NCI-H2227 (cell line): ENCODE data around the gene BTBD9.

Source experiments
- DNase-seq: peaks from one replicate; lab custom pipeline; 2025; ENCODE audit not compliant: unreplicated experiment; lab: John Stamatoyannopoulos, UW

Gene BTBD9

DNA sequence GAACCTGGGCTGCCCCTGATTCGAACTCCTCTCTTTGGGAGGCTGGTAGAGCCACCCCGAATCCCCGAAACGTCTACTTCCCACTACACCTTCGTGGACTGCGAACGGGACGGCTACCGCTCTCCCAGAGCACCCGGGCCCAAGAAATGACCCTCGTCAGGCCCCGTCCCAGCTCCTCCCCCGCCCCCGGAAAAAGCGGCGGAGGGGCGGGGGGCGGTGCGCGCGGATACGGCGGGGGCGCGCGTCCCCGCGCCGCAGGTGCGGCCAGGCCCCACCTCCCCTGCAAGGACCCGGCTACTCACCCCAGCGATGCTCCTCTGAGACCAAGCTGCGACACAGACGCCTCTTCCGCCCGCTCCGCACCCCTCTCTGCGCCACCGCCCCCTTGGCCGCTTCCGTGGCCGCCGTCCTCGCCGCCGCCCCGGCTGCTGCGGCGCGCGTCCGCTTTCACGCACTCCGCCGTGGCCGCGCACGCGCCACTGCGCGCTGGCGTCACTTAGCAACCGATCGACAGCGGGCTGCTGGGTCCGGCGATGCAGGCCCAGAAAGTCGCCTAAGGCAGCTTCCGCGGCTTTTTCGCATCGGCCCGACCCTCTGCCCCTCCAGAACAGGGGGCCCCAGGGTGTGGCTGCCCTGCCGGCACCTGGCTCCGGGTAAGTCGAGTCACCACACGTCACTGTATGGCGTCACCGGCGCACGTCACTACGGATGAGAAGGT is at the start of gene BTBD9:
TSS of gene BTBD9 (minus strand) at position 432 of the 718 bp plus-strand sequence.
- peak; percentile 93 for DNase-seq

DNA sequence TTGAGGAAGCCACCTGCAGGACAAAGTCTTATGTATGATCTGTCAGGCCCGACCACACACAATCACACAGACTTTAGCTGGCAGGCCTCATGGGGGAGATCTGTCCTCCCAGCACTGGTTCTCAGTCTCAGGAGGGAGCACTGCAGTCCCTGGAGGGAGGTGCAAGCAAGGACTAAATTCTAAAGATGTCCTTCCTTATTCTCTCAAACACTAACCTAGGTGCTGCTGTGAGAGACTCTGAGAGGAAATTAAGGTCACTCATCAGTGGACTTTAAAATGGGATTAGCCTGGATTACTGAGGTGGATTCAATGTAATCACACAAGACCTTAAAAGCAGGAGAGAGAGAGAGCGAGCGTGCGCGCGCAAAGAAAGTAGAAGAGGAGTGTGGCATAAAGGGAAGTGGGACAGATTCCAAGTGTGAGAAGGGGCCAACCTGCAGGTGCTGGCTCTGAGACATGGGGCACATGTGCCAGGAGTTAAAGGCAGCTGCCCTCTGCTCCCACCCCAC is 48.9 kb upstream of the BTBD9 start:
- no peak for DNase-seq

DNA sequence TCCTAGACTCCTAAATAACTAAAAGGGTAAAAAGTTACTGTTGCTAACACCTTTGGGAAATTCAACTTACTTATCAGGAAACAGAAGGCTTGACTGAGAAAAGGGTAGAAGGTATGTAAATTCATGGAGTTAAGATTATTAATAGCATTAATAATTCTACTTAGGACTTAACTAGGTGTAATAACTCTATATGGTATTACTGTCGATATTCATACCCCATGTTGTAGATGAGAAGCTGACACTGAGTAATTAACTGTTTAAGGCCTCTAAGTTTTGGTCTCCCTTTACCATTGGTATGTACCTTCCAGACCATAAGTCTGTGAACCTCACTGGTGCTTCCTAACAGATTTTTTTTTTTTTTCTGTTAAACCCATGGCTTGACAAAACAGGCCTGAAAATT is 47.8 kb upstream of the BTBD9 start:
- no peak for DNase-seq

DNA sequence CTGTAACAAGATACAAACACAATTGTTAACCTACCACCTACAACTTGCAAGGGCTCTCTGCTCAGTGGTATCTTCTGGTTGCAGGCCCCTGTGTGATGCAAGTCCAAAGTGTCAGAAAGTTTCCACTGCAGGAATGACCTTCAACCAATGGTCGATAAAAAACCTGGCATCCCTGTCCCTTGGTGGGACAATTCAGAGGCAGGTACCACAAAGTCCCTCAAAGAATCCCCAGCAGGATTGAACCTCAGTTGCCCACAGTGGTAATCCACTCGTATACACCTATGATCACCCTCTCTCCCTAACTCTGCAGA is 47.3 kb upstream of the BTBD9 start:
- DNase-seq = no peak

DNA sequence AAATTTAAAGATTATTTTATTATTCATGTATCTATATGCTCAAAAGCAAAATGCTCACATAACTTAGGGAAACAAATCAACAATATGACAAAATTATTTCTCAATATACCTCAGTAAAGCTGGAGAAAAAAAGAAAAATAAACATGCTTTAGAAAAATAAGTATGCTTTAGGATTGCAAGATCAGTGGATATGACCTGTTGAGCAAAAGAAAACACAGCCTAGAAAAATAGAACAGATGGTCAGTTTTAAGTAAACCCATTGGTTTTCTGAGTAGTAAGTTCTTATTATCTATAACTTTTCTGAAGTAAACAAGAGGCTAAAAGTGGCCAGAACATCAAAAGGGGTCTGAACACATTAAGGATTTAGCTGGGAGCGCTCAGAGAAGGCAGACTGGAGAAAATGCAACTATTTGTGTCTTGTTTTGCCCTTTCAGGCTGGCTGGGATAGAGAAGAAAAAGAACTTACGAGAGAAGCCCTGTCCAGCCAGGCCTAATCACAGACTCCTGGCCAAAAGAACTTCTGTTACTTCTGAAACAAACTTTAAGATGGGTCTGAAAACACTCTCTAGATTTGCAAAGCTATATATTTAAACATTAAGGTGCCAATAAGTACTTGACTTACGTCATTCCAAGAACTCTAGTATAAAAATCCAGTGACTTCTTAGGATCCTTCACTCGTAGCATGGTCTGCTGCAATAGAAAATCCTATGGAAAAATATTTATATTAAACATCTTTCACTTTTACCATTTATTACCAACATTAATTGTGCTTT is 46.7 kb upstream of the BTBD9 start:
- no peak for DNase-seq

DNA sequence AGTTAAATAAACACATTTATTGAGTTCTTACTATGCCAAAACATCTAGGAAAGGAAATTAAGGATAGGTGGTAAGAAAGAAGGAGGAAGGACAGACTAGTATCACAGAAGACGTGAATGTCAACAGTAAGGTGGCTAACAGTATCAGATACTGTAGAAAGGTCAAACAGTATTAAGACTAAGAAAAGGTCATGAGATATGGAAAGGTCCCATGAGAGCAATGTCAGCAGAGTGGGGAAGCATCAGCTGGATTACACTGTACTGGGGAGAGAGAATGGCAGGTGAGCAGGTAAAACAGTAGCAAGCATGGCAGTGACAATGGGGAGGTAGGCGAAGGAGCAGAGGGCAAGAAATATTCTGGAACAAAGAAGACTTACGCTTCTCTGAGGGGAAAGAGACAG is 45.2 kb upstream of the BTBD9 start:
- no peak for DNase-seq

DNA sequence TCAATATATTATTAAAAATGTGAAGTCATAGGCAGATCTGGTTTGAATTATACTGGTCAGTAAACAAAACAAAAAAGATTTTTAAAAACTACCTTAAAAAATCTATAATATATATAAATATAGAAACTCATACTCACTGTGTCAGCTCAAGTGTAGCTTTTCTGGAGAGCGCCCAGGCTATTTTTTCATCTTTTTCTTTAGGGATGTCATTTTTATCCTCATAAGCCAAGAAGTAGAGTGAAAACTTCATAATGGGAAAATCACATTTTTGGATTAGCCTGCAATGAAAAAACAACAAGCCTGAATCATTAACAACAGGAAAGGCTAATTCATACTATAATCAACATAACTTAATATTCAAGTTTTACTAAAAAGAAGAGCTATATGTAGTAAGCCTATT is 44.5 kb upstream of the BTBD9 start:
- DNase-seq = no peak

DNA sequence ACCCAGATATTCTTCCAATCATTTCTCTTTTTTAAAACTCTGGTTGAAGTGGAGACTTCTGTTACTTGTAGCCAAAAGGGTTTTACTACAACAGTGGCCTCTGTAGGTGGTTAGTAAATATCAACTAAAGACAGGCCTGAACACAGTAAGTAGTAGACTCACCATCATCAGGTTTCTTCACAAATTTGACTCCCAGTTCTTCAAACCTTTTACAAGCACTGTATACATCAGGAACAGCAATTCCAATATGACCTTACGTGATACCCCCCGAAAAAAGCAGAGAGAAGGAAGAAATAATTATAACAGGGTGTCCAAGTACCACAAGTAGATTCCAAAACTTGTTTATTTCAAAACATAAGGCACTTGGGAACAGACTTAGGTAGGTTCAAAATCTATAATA is 42.1 kb upstream of the BTBD9 start:
- DNase-seq = no peak

DNA sequence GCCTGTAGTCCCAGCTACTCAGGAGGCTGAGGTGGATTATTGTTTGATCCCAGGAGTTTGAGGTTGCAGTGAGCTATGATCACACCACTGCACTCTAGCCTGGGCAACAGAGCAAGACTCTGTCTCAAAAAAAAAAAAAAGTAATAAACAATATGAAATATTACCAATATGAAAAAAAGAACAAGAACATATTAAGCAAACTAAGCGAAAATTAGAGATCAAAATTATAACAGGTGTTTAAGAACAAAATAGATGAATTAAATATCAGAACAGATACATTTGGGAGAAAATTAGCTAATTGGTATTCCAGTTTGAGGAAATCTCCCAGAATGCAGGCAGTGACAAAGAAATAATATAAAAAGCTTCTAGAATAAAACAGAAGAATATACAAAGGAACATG is 39.9 kb upstream of the BTBD9 start:
- DNase-seq = no peak

DNA sequence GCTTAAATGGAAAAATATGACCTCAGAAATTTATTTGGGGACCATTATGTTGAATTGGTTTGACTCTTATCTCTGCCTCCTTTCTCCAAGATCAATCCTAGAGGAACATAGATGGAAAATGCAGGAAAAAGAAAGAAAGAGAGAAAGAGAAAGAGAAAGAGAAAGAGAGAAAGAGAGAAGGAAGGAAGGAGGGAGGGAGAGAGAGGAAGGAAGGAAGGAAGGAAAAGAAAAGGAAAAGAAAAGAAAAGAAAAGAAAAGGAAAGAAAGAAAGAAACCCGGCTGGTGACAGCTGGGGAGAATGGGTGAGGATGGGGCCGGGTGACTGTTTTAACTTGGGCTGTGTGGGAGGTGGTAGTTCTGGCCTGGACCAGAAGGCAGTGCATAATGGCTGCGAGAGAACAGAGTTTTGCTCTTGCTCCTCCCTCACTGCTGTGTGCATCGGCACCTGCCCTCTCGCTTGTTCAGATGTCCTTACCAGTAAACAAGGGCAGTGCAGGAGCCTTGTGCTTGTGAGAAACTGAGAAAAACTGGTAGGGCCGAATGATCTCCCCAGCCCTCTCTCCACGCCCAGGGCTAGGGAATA is 38.5 kb upstream of the BTBD9 start:
- DNase-seq = no peak

DNA sequence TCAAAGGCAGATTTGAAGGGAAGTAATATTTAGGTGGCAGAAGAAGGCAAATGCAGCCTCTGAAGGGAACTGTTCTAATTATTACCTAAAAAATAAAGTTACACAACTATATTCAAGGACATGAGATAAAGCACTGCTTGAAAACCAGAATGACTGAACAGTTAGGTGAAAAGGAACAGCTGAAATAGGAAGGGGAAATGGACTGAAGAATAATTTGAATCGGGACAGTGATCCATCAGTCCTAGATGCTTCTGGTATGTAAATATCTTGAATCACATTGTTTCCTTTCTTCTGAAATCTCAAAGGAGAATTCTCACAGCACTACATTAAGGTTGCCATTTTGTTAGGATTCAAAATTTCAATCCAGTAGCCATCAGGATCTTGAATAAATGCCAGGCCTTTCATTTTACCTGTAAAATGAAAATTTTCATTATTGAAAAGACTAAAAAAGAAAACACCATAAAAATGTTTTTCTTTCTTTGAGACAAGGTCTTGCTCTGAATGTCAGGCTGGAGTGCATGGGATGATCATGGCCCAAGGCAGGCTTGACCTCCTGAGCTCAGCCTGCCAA is 37.3 kb upstream of the BTBD9 start:
- no peak for DNase-seq

DNA sequence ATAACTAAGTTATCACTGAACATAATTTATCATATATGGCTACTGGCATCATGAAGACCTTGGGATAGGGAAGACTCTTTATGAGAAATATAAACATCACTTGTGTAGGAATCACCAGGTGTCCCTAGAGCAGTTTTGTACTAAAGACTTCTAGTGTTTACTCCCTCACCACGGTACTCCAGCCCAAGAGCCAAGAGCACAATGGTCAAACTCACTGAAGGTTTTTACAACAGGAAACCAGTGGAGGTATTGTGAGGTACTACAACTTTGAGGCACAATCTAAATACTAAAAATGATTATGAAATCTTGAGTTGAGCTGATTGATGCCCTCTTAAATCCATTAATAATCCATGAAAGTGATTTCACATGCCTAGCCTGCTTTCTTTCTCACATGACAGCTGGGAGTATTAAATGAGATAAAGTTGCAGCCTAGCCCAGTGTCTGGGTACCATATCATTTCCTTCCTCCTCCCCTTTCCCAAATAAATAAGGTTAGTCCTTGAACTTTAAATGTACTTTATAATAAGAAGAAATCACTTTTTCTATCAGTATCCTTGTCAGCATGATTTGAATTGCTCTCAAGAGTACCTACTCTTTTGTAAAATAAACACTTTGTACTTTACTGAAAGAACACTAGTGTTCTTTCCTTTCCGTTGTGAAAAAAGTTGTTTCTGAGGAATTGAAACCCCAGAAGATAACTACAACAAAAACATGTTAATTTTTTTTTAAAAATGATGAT is 36.7 kb upstream of the BTBD9 start:
- DNase-seq = no peak

DNA sequence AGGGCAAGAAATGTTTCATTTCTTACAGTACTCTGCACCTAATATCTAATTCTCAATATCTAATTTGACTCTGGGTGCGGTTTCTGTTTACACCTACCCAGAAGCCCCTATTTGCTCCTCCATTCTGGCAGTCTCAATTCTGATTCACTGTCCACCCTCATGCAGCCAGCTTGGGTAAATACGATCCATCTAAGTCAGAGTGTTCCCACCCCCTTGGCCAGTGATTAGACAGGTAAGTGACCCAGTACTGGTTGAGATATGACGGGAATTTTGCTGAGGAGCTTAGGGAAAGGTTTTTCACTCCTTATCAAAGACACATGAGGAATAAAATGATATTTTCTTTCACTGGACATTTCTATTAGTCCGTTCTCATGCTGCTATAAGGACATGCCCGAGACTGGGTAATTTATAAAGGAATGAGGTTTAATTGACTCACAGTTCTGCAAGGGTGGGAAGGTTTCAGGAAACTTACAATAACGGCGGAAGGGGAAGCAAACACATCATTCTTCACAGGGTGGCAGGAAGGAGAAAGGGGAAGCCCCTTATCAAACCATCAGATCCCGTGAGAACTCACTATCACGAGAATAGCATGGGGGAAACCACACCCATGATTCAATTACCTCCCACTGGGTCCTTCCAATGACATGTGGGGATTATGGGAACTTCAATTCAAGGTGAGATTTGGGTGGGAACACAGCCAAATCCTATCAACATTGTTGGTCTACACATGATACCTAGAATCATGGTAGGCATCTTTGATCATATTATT is 33.9 kb upstream of the BTBD9 start:
- DNase-seq = peak; percentile 16

DNA sequence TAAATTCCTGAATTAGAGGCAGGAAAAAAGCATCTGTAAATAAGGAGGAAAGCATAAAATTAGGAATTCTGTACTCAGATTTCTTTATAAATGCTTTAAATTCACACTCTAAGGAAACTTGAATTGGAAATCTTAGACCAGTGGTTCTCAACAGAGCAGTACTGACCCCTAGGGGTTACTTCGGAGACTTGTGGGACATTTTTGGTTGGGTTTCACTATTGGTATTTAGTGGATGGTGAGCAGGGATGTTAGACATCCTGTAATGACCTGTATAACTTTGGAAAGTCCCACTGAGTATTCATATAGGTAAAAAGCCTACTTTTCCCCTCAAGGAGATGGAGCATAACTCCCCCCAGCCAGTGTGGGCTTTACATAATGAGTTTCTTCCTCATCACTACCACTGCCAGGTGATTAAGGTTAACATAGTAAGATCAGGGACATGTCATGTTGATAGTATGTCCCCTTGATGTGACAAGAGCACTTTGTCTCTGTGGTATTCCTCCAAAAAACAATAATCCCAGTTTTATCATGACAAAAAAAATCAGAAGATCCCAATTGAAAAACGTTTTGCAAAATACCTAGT is 32.2 kb upstream of the BTBD9 start:
- peak; percentile 63 for DNase-seq

DNA sequence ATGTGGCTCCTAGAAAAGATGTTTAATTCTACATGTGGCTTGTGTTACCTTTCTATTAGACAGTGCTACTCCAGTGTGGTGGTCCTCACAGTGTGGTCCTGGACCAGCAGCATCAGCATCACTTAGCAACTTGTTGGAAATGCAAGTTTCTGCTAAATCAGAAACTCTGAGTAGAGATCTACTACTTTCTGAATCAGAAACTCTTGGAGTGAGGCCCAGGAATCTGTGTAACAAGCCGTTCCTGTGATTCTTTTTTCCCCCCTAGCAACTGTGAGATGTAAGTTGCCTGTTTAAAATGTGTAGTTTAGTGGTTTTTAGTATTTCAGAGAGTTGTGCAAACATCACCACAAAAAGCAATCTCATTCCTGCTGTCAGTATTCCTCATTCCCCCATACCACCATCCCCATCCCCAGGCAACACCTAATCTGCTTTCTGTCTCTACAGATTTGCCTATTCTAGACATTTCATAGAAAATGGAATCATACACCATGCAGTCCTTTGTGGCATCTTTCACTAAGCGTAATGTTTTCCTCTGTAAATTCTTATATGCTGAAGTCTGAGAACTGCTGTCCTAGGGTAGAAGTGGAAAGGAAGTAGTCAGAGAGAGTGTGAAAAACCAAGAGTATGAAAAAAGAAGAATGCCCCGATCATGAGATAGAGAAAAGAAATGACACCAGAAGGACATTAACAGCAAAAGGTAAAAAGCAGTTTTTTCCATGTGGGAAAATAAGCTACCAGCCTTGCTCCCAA is 18.9 kb upstream of the BTBD9 start:
- no peak for DNase-seq

DNA sequence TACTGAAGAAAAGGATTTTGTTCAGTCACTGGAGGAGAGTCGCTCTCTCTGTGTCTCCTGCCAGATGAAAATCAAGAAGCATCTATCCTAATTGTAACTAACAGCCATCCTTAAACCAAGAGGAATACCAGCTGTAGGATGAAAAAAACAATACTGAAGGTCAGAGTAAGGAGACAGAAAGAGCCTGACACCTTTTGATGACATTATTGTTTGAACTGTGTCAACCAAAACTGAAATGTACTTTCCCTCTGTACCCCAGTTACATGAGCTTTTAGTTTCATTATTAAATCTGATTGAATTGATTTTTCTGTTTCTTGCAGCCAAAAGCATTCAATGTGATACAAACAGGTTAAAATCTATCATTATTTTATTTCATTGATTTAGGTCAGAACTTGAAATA is 17.2 kb upstream of the BTBD9 start:
- DNase-seq = no peak

DNA sequence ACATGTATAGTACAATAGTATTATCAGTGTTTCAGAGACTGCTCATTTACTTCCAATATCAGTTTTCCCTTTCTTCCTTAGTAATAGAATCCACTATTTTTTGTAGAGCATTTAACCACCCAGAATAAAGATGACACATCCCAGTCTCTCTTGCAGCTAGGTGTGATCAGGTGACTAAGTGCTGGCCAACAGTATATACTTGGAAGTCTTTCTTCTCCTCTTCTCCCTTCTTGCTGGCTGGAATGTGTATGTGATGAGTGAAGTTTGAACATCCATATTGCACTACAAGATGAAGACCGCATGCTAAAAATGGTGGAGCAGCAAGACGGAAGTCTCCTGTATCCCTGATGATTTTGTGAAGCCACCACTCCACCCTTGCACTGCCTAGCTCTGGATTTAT is 14.5 kb upstream of the BTBD9 start:
- DNase-seq = no peak

DNA sequence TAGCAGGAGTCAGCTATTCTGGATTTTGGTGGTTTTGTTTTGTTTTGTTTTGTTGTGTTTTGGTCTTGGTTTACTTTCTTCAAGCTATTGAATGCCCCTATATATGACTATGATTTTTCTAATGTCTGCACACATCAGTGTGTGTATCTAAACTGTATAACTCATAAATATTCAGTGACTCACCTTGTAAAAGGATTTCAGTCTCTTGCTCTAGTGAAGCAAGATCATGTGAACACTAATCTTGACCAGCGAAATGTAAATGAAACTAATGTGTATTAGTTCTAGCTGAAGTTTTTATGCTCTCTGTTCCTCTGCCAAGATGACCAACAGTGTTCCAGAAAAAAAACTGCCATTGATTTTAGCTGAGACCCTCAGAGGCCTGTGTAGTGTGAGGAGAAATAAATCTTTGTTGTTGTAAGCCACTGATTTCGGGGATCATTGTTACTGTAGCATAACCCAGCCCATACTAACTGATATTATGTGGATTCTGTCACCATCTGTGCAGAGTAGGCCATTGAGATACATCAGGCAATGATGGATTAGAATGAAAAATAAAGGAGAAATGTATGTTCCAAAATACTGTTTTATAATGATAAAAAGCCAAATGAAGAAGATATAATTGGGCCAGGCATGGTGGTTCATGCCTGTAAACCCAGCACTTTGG is 11.5 kb upstream of the BTBD9 start:
- no peak for DNase-seq

DNA sequence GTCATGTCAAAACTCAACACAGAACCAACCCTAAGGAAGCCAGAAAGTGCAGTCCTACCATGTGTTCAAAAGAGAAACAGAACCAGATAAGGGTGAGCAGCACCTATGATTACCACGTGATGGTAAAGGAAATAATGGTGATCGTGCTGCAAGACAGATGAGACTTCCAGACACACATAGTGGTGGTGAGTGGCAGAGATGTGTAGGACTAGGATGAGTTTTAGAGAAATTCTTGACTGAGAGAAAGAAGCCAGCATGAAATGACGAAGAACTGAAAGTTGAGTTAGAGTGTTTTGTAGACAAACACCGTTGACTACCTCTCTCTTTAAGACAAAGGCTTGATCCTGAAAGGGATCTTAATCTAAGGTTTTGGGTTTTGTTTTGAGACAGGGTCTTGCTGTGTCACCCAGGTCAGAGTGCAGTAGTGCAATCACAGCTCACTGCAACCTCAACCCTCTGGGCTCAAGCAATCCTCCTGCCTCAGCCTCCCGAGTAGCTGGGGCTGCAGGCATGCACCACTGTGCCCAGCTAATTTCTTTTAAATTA is 10.6 kb upstream of the BTBD9 start:
- DNase-seq = no peak
